Stomach (tissue), 4 donors: ENCODE measurements around the gene FAM32A.

Experiments
- CTCF ChIP-seq, 7 experiments: fragments of 450-650 bp in 4 of 7; fragments of 200-600 bp in 3 of 7; sonication (generic) in 3 of 7; IDR thresholded peaks; one replicate each; pipeline ENCODE4 v1.5.1; 2016 to 2019; ENCODE audit warnings: antibody characterized with exemption in 7 of 7, control low read depth in 2 of 7, mild to moderate bottlenecking in 1 of 7
- POLR2A ChIP-seq, 4 donors: fragments of 450-650 bp; IDR thresholded peaks; one replicate each; pipeline ENCODE4 v1.6.1; 2016; ENCODE audit warnings: antibody characterized with exemption in 4 of 4, control low read depth in 2 of 4, mild to moderate bottlenecking in 1 of 4, moderate library complexity in 1 of 4

DNA sequence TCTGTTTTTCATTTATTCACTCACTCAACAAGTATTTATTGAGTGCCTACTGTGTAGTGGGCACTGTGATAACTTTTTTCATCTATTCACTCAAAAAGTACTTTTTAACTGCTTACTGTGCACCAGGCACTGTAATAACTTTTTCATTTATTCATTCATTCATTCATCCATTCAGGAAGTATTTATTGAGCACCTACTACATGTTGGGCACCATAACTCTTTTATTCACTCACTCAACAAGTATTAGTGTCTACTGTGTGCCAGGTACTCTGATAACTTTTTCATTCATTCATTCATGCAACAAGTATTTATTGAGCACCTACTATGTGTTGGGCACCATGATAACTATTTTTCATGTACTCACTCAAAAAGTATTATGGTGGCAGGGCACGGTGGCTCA lies 18.8 kb upstream of the FAM32A start:
- no peak for TF ChIP-seq POLR2A (IDR thresholded peaks at IDR 0.05)
- TF ChIP-seq CTCF (IDR thresholded peaks at IDR 0.05): no peak
